ENCODE data around the gene LIMK1.

The LIMK1 gene

DNA sequence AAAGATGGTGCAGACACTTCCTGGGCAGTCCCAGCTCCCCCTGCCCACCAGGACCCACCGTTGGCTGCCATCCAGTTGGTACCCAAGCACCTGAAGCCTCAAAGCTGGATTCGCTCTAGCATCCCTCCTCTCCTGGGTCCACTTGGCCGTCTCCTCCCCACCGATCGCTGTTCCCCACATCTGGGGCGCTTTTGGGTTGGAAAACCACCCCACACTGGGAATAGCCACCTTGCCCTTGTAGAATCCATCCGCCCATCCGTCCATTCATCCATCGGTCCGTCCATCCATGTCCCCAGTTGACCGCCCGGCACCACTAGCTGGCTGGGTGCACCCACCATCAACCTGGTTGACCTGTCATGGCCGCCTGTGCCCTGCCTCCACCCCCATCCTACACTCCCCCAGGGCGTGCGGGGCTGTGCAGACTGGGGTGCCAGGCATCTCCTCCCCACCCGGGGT is 14.5 kb upstream of the LIMK1 start:
- no peak for DNase-seq

DNA sequence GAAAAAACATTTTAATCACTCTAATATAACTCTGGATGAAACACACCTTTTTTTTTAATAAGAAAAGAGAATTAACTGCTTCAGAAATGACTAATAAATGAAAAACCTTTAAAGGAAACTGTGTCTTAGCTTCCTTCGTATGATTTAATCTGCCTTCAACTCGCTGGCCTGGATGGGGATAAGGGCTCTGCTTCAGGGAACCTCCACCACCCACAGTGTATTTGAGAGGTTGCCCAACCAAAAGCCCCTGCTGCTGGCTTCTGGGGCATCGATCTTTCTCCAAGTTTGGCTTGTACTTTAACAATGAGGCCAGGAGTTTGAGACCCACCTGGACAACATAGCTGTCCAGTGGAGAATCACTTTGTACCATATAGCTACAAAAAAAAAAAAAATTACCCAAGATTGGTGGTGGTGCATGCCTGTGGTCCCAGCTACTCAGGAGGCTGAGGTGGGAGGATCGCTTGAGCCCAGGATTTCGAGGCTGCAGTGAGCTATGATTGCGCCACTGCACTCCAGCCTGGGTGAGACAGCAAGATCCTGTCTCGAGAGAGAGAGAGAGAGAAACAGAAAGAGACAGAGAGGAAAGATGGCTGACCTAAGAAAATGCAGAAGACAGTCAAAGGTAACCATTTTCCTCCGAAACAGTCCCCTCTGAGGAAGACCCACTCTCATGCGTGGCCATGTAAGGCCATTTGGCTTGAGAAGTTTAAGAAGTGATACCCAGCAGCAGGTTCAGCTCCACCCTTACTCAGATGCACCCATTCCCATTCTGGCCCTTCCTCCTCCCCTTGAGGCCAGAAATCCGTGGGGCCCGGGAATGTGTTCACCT is 13.6 kb upstream of the LIMK1 start:
- TF ChIP-seq, protein P1, sequence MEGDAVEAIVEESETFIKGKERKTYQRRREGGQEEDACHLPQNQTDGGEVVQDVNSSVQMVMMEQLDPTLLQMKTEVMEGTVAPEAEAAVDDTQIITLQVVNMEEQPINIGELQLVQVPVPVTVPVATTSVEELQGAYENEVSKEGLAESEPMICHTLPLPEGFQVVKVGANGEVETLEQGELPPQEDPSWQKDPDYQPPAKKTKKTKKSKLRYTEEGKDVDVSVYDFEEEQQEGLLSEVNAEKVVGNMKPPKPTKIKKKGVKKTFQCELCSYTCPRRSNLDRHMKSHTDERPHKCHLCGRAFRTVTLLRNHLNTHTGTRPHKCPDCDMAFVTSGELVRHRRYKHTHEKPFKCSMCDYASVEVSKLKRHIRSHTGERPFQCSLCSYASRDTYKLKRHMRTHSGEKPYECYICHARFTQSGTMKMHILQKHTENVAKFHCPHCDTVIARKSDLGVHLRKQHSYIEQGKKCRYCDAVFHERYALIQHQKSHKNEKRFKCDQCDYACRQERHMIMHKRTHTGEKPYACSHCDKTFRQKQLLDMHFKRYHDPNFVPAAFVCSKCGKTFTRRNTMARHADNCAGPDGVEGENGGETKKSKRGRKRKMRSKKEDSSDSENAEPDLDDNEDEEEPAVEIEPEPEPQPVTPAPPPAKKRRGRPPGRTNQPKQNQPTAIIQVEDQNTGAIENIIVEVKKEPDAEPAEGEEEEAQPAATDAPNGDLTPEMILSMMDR (IDR thresholded peaks at IDR 0.05; ENCODE audit: low read length), result no peak
- TF ChIP-seq EZH2 (optimal IDR thresholded peaks at IDR 0.05; ENCODE audit: low read depth, low read length) (no peak), EZH2phosphoT487 (IDR thresholded peaks at IDR 0.05; ENCODE audit: low read length) (no peak)
- H3K4me3 ChIP-seq (ENCODE audit: low read length), result no peak overlapping the region

More for the DNA sequence above, 14.5 kb upstream of the LIMK1 start:
- Histone ChIP-seq H4K20me1 (ENCODE audit: insufficient read depth, low read length) (no peaks in the 10 kb centered on the region), H3K4me3 (ENCODE audit: low read length) (no peak overlapping the region), H3K9me2 (replicated peaks; ENCODE audit: insufficient read depth, low read length) (no peaks in the 10 kb centered on the region), H3K36me3 (replicated peaks; ENCODE audit: insufficient read depth, low read length) (no peaks in the 10 kb centered on the region), H3K27ac (ENCODE audit: low read length) (no peak overlapping the region), H3K4me1 (ENCODE audit: low read length) (no peaks in the 10 kb centered on the region), H3K27me3 (replicated peaks; ENCODE audit: insufficient read depth, low read length) (no peaks in the 10 kb centered on the region), H3K79me2 (ENCODE audit: low read length) (no peaks in the 10 kb centered on the region), H2AFZ (ENCODE audit: low read length) (no peak overlapping the region), H3K9me3 (replicated peaks; ENCODE audit: insufficient read depth, low read length) (no peaks in the 10 kb centered on the region), H3F3A (ENCODE audit: insufficient read depth, low read length) (no peaks in the 10 kb centered on the region), H3K9ac (ENCODE audit: low read length) (no peak overlapping the region), H3K4me2 (ENCODE audit: low read depth, low read length) (no peak overlapping the region)
- no peak for TF ChIP-seq EZH2phosphoT487 (IDR thresholded peaks at IDR 0.05; ENCODE audit: low read length)
- TF ChIP-seq, protein P1 (IDR thresholded peaks at IDR 0.05; ENCODE audit: low read length), result no peak
- no peak for TF ChIP-seq EZH2 (optimal IDR thresholded peaks at IDR 0.05; ENCODE audit: low read depth, low read length)

DNA sequence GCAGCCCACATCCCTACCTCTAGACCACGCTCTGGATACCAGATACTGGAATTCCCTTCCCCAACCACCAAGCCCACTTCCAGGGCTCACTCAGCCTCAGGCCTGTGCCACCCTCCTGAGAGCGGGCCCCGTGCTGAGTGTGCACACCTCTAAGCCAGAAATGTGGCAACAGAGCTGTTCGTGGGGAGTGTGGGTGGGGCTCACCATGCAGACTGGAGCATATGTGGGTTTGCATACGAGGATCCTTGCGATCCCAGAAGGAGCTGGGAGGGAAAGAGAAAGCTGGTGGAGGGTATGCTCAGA is 13.0 kb upstream of the LIMK1 start:
- Histone ChIP-seq H3K9ac (ENCODE audit: low read length) (no peak overlapping the region), H3F3A (ENCODE audit: insufficient read depth, low read length) (no peaks in the 10 kb centered on the region), H3K36me3 (replicated peaks; ENCODE audit: insufficient read depth, low read length) (no peaks in the 10 kb centered on the region)

More for the DNA sequence above, 13.6 kb upstream of the LIMK1 start:
- no peak overlapping the region for H2AFZ ChIP-seq (ENCODE audit: low read length)
- no peaks in the 10 kb centered on the region for H3K27me3 ChIP-seq (replicated peaks; ENCODE audit: insufficient read depth, low read length)
- no peaks in the 10 kb centered on the region for H3K79me2 ChIP-seq (ENCODE audit: low read length)
- no peaks in the 10 kb centered on the region for H3K4me1 ChIP-seq (ENCODE audit: low read length)
- no peaks in the 10 kb centered on the region for H3K36me3 ChIP-seq (replicated peaks; ENCODE audit: insufficient read depth, low read length)
- no peak for DNase-seq
- no peak overlapping the region for H3K27ac ChIP-seq (ENCODE audit: low read length)
- H4K20me1 ChIP-seq (ENCODE audit: insufficient read depth, low read length), result no peaks in the 10 kb centered on the region
- H3F3A ChIP-seq (ENCODE audit: insufficient read depth, low read length), result no peaks in the 10 kb centered on the region
- no peaks in the 10 kb centered on the region for H3K9me3 ChIP-seq (replicated peaks; ENCODE audit: insufficient read depth, low read length)
- H3K9ac ChIP-seq (ENCODE audit: low read length), result no peak overlapping the region
- H3K9me2 ChIP-seq (replicated peaks; ENCODE audit: insufficient read depth, low read length), result no peaks in the 10 kb centered on the region
- no peak overlapping the region for H3K4me2 ChIP-seq (ENCODE audit: low read depth, low read length)

More for the DNA sequence above, 13.0 kb upstream of the LIMK1 start:
- TF ChIP-seq EZH2 (optimal IDR thresholded peaks at IDR 0.05; ENCODE audit: low read depth, low read length) (no peak), EZH2phosphoT487 (IDR thresholded peaks at IDR 0.05; ENCODE audit: low read length) (no peak)
- TF ChIP-seq, protein P1 (IDR thresholded peaks at IDR 0.05; ENCODE audit: low read length), result no peak
- no peaks in the 10 kb centered on the region for H4K20me1 ChIP-seq (ENCODE audit: insufficient read depth, low read length)
- no peak for DNase-seq
- no peak overlapping the region for H2AFZ ChIP-seq (ENCODE audit: low read length)
- H3K4me1 ChIP-seq (ENCODE audit: low read length), result no peaks in the 10 kb centered on the region
- no peak overlapping the region for H3K4me3 ChIP-seq (ENCODE audit: low read length)
- no peaks in the 10 kb centered on the region for H3K79me2 ChIP-seq (ENCODE audit: low read length)
- no peaks in the 10 kb centered on the region for H3K9me3 ChIP-seq (replicated peaks; ENCODE audit: insufficient read depth, low read length)
- no peaks in the 10 kb centered on the region for H3K27me3 ChIP-seq (replicated peaks; ENCODE audit: insufficient read depth, low read length)
- no peak overlapping the region for H3K4me2 ChIP-seq (ENCODE audit: low read depth, low read length)
- no peaks in the 10 kb centered on the region for H3K9me2 ChIP-seq (replicated peaks; ENCODE audit: insufficient read depth, low read length)
- H3K27ac ChIP-seq (ENCODE audit: low read length), result no peak overlapping the region
